Posterior cingulate gyrus (tissue), 11 donors: ENCODE results near the gene APOL1.

ENCODE experiments used
- DNase-seq, 10 donors: peaks; one replicate each; pipeline versions ENCODE4 v3.0.0 to v3.0.0-alpha.2; 2020 to 2021; ENCODE audit warnings: mixed read lengths in 3 of 10
- intact Hi-C: fragments of 100-400 bp; cut with DNase I; formaldehyde crosslinking; loops from one replicate; pipeline ENCODE4 v1.15.1; 2023

APOL1 gene

GRCh38 chr22:36301384-36301828, 48.5 kb downstream of the APOL1 start:
- intact Hi-C loops, result loop anchor here (1.0 kb wide), 1 partner anchor 169 kb away; no protein-coding TSS in a partner anchor
- DNase-seq, result peak; percentile 54 to 96 (median 78)

- no peak for DNase-seq
- intact Hi-C loops, result loop anchor here (1.0 kb wide), 1 partner anchor 168 kb away; no protein-coding TSS in a partner anchor
These were observed 48.9 kb downstream of the APOL1 start for GRCh38 chr22:36301851-36302250.

GRCh38 chr22:36302439-36303114, 49.6 kb downstream of the APOL1 start:
- intact Hi-C loops, result no loop called here

GRCh38 chr22:36303115-36303467, 50.2 kb downstream of the APOL1 start:
- DNase-seq, result peak in 1 of 10 donors; percentile 69
- intact Hi-C loops, result no loop called here

More at GRCh38 chr22:36302439-36303114, 49.6 kb downstream of the APOL1 start:
- DNase-seq, result peak in 1 of 10 donors; percentile 56

GRCh38 chr22:36303874-36304273, 50.9 kb downstream of the APOL1 start:
- peak in 1 of 10 donors; percentile 77 for DNase-seq
- intact Hi-C loops, result no loop called here

- intact Hi-C loops, result no loop called here
- no peak for DNase-seq
These were observed 51.5 kb downstream of the APOL1 start for GRCh38 chr22:36304429-36304828.

GRCh38 chr22:36305813-36306212, 52.9 kb downstream of the APOL1 start:
- intact Hi-C loops, result no loop called here
- DNase-seq, result no peak

- DNase-seq, result no peak
These were observed 53.3 kb downstream of the APOL1 start for GRCh38 chr22:36306227-36306626.

GRCh38 chr22:36308880-36309279, 55.9 kb downstream of the APOL1 start:
- DNase-seq, result peak in 1 of 10 donors; percentile 74
- intact Hi-C loops, result no loop called here

More at GRCh38 chr22:36306227-36306626, 53.3 kb downstream of the APOL1 start:
- intact Hi-C loops, result no loop called here

GRCh38 chr22:36311386-36312085, 58.6 kb downstream of the APOL1 start:
- no peak for DNase-seq
- intact Hi-C loops, result no loop called here

- DNase-seq, result no peak
- intact Hi-C loops, result no loop called here
These were observed 62.4 kb downstream of the APOL1 start for GRCh38 chr22:36315325-36315724.

- intact Hi-C loops, result no loop called here
- no peak for DNase-seq
These were observed 63.5 kb downstream of the APOL1 start for GRCh38 chr22:36316419-36316818.
